GM18870 (cell line): ENCODE results near the gene FGFBP2.
A peak's percentile ranks its signal among the peaks of the same experiment; 100 is the strongest.

ENCODE experiments used
- ATAC-seq: cut with Tn5 transposase; IDR thresholded peaks from one replicate; pipeline ENCODE4 v1.9.1; 2021; ENCODE audit warnings: moderate library complexity; ENCODE audit not compliant: unreplicated experiment

The FGFBP2 gene

DNA sequence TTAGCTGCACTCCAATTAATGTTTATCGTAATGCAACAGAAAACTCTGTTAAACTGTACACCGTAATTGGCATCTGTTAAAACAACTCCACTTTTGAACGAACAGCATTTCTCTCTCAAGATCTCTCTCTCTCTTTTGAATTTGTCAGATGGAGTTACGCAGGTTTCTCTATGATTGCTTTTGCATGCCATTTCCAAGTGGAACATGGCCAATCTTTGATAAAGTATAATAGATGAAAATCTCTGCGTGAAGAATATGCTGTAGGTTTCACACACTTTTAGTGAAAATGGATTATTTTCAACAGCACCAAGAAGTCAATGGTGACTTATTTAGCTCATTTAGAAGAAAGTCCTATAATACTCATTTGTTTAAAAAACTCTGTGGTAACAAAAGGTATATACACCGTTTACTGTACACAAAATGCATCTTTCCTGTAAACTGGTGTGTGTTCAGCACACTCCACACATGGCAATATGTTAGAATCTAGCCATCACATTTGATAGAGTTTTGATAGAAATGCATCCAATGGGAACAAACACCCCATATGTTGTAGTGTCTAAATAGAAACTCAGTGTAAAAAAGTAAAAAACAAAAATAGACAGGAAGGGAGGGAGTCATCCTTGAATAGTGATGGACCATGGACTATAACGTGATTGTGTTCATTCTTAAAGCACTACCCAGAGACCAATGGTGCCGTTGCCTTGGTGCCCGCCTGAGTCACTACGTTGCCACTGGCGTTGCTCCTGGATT, 5.8 kb upstream of the FGFBP2 start:
- ATAC-seq, result no peak

DNA sequence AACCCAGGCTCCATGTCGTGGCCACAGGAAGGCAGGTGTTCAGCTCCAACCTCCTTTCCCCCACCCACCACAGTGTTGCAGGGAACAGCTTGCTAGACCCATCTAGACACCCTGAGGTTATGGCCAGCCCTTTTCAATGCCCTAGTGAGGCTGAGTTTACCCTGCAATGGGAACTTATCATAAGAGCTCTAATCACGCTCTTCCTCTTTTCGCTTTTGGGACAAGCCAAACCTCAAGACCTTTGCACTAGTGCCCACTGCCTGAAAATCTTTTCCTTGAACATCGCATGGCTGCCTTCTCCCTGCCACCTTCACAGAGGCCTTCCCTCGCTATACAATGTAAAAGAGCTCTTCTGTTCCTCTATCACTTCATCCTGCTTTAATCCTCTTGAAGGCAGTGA, 2.4 kb upstream of the FGFBP2 start:
- ATAC-seq, result no peak

DNA sequence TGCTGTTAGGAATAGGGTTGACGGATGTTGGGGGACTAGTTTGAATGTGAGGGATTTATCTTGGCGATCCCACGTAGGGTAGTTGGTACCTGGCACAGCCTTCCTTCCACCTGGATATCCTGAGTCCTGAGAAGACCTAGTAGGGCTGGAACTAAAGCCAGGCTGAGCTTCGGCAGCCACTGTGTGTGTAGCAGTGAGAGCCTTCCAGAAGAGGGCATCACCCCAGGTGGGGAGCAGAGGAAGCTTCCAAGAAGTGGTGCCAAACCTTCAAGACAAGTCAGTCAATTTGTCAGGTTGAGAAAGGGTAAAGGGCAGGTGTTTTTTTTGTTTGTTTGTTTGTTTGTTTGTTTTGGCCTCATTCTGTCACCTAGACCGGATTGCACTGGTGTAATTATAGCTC, 1.2 kb upstream of the FGFBP2 start:
- ATAC-seq, result no peak

DNA sequence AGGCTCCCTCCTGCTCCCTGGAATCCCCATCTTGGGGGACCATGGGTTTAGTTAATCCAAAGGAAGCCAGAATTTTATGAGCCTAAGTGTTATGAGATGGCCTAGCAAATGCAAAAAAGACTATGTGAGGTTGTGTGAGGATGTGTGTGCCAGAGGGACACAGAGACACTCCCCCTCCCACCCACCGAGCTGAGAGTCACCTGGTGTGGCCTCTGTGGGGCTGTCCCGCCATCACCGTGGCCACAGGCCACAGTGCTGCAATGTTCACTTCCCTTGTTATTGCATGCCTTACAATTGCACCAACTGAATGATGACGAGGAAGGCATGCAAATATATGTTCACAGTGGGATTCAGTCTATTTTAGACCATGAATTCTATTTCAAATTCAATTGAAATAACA, 601 bp upstream of the FGFBP2 start:
- ATAC-seq, result peak; percentile 30

DNA sequence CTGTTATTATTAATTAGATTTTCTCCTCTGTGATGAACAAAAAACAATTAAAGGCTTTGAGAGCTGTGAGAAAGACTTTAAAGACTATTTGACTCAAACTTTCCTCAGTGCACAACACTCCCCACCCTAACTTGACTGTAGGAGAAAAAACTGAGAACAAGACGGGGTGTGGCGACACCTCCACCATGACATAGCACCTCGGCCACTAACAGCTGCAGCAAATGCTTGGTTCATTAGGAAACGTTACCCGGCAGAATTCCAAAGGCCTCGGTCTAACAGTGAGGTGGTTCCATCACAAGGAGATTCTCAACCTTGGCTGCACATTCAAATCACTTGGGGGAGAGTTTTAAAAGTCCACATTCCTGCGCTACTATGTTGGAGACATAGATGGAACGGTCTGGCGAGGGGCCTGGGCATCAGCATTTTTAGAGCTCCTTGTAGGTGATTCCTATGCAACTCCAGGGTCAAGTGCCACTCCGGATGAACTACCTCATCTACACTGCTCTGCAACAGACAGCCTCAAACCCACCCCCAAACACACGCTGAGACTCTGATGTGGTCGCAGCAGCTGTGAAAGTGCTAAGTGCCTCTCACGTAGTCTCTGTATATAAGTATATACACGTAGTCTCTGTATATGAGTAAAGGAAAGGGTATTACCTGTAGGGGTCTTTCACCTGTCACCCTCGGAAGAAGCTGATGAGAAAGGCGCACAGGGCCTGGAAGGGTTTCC, 1.0 kb downstream of the FGFBP2 start:
- no peak for ATAC-seq

DNA sequence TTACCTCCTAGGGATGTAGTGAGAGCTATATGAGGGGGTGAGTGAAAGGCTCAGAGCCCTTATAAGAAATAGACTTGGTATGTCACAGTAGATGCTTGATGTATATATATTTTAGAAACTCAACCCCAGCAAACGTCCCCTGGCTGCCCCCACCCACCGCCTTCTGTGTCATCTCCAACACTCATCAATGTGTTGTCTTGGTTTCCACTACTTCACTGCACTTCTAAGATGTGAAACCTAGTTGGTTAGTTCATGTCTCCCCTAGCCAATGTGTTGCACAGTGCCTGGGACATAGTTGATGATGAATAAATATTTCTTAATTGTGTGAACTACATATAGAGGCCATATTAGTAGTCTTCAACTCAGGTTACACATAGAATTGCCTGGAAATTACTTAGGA, 4.4 kb downstream of the FGFBP2 start:
- ATAC-seq, result no peak

DNA sequence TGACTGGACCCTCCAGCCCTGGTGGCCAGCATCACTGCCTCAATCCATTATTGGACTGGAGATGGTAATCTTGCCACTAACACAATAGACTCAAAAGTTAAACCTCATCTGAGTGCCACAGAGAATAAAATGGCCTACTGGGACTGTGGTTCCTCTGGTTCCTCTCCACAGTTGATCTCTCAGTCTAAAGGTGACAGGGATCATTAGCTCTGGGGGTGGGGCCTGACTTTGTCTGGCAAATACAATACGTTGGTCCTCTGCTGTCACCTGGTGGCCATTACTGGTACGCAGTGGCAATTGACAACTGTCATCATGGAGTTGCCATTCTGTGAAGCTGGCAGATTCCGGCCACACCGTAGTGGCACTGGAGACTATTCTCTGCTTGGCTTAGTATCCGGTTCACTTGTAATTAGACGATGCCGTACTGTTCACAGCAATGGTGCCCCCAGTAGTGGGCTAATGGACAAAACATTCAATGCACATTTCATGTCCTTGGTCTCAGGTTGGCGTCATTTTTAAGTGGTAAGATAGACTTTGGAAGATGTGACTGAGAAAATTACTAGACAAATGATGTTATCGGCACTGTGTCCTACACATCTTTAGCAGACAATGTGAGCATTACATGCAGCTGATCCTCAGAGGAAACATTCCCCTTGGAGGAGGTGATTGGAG, 6.7 kb downstream of the FGFBP2 start:
- peak; percentile 89 for ATAC-seq

DNA sequence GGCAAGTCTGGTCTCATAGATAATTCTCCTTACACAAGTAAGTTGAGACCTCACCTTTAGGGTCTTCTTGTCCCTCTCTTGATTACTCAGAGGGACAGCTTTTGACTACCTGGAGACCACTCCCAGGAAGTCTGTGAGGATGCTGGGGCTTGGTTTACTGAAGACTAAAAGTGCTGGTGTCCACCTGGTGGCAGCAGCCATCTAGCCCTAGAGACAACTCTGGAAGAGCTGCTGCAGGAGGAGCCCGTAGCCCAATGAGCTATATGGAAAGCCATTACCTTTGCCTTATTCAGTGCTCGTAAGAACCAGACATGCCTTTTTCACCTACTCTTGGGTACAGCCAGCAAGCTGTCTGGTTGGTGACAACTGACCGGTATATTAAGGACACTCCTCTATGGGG, 7.3 kb downstream of the FGFBP2 start:
- no peak for ATAC-seq

DNA sequence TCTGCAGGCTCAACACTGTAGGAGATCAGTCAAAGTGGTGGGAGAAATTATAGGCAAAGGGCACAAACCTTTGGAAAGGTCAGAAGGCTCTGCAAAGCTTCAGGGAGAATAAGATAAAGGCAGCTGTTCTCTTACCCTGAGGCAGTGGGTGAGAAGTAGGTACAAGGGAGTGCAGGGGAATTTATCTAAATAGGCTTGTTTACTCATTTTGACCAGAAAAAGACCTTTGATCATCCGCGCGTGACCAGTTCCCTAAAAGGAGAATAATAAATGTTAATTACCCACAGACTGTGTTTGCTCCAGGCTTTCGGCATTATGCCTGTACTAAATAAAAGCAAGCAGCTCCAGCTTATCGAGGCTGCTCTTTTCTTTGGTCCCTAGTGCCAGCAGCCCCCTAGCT, 9.3 kb downstream of the FGFBP2 start:
- no peak for ATAC-seq

DNA sequence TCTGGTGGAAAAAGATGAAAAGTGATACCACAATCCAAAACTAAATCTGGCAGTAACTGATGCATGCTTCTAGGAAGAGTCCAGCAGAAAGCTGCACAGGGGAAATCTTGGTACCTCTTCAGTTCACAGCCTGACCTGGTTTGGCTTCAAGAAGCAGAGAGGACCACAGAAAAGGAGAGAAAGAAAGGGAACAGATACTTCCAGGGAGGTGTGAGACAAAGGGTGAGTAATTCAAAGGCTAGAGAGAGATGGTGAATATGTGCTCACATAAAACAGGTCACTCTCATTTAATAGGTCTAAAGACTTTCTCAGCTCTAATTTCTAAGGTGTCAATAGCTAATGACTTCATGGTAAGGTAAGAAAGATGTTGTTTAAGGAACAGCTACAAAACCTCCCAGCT, 11.2 kb downstream of the FGFBP2 start:
- no peak for ATAC-seq

DNA sequence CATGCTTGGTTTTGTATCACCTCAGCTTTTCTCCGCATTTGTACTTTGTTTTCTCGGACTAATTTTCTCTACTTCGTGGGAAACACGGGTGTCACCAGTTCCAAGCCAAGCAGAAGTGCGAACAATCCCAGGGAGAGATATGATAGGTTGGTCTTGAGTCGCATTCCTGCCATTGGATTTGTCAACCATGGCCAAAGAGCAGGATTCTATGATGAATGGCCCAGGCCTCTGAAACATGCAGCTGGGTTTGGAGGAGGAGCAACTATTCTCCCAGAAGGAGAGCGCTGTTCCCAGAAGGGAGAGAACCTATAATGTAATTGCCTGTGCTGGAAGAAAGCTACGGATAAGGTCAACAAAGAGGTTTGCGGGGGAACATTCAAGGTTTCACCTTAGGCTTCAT, 14.1 kb downstream of the FGFBP2 start:
- ATAC-seq, result no peak

DNA sequence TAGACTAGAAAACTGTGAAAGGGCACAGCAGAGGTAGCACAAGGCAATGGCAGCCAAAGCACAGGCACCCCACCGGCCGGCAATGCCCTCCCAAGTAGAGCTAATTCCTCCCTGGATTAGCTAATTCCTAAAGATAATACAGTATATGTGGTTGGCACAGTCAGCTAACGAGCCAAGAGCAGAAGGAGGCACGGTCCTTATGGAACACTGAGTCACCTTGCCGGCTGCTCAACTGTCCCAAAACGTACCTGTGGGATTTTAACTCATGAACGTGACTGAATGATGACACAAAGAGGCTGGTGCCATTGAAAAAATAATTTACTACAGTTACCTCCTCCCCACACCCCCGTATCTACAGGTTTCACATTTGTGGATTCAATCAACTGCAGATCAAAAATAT, 15.3 kb downstream of the FGFBP2 start:
- ATAC-seq, result no peak

DNA sequence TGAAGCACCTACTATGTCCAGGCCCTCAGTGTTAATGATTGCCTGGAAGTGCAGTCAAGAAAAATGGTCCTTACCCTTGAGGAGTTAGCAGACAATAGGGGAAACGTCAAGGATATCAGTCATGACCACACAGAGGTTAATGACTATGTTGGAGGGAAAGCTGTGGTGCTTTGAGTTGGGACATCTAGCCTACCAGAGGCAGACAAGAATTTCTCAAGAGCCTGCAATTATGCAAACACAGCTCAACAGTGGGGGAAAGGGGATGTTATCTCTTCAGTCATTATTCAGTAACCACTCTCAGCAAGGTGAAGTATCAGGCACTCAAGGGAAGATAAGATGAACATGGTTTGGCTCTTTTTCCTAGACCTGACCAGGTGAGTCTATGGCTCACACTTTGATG, 17.5 kb downstream of the FGFBP2 start:
- no peak for ATAC-seq

DNA sequence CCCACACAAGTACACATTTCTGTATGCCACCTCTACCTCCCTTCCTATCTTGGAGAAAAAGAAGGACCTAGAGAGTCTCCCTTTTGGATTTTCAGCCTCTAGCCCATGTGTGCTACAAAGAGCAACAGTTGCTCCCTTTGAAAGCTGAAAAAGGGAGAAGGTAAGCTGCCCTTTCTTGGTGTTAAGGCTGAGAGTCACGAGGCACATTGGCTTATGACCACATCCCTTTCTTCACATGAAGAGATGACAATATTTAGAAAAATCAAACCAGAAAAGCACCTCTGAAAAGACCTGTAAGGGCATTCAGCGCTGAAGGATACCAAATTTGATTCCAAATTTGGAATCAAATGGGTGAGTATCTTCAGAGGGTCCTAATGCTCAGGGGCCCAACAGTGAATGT, 18.1 kb downstream of the FGFBP2 start:
- ATAC-seq, result no peak

DNA sequence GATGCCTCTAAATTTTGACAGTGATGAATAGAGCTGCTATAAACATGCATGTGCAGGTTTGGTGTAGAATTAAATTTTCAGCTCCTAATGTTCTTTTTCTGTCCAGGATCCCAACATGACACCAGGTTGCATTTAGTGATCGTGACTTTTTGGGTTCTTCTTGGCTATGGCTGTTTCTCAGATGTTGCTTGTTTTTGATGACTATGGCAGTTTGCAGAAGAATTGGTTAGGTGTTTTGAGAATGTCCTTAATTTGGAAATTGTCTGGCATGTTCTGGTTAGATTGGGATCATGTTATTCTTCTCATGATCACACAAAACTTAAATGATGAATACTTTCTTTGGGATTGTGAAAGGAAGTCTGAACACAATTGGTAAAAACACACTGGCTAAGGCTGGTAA, 20.7 kb downstream of the FGFBP2 start:
- ATAC-seq, result no peak

DNA sequence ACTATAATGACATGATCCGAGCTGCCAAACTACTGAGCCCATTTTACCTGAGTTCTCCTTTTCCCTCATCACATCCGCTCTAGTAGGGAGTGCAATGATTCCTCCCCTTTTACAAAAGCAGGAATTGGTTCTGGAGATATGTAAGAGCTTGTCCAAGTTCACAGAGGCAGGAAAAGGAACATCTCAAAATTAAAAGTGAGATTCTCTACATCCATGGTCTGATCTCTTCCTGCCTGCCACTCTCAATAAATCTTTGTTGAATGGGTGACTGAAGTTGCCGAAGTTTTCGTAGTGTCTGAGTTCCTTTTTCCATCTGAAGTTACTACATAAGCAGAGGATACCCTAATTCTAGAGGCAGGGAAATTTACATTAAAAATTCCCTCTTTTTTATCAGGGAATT, 24.3 kb downstream of the FGFBP2 start, which contains the start of gene FGFBP1:
Gene FGFBP1 (minus strand): TSS at position 101 of the 400 bp plus-strand sequence. CDS start 2,108 bp downstream, outside the sequence.
- ATAC-seq, result no peak

DNA sequence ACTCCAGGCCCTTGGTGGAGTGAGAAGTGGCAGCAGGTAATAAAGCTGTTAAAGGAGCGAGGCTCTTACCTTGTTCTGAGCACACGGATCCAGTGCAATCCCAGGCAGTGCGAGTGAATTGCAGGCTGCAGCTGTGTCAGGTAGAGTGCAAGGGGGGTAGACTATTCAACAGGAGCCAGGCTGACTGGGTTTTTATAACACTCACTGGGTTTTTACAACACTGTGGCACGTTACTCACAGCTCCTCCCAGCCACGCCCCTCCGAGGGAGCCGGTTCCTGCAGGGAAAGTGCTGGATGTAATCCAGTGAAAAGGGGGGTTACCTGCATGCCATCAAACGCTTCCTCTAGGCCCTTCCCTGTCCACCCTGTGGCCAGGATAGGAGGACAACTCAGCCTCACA, 24.8 kb downstream of the FGFBP2 start:
- ATAC-seq, result no peak

DNA sequence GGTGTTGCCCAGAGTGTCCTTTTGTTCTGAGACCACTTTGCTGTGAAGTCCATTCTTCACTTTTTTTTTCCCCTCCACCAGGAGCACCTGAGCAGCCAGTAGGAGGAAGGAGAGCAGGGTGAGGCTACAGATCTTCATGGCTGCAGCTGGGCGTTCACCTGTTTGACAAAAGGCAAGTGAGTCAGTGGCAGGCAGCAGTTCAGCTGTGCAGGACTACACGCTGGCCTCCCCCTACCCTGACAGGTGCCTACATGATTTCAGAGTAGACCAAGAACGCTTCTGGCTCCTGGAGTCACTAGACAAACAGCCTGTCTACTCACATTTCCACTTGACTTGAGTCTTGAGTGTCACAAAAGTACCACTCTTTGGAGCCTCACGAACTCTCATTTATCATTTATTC, 26.5 kb downstream of the FGFBP2 start:
- ATAC-seq, result no peak

DNA sequence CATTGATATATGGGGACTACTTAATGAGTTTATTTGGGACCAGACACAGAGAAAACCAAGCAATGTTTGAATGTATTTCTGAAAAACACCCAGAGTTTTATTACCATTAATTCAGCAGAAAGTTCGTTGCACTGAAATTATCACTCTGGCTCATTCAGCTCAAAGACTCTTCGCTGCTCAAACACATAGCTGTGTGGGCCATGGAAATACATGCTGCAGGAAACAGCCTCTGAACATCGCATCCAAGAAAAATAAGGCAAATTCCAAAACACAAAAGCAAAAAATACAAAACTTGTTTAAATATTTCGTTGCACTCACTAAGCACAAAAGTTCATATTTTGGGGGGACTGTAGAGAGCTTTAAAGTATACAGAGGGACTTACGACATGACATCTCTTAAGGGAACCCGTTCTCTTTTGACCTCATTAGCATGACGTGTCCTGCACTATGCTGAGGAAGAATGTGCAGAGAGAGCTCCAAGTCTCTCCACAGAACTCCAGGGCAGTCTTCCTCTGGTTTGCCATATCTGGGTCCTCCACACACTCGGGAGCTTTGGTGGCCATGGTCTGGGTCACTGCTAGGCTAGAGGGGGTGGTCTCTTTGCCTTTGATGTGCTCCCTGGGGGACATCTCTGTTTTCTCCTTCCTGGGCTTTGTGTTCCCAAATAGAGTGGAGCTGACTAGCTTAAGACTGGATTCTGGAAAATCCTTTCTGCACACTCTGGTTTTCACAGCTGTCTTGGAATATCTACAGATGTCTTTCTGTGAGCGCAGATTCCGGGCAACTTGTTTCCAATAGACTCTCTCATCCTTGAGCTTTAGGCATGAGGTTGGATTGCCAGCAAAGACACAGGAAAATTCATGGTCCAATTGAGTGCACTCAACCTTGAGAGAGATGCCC, 27.2 kb downstream of the FGFBP2 start:
- no peak for ATAC-seq

DNA sequence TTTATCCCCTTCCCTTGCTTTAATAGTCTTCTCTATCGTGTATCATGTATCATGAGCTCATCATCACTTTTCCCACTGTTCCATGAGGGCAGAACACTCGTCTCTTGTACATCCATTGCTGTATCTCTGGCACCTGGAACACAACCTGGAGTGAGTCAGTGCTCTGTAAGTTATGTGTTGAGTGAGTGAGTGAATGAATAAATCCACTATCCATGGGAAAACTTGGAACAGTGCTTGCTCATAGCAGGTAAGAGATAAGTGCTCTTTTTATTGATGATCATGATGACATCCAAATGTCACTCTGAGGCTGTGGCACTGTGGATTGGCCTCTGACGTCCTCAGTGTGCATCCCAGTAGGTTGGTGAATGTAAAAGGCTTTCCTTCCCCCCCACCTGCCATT, 28.7 kb downstream of the FGFBP2 start:
- ATAC-seq, result no peak
